NCI-H1694 treated with DMSO at 0.1 percent for 48 hours (cell line): Measurements from ENCODE around the gene KCNK3.
A peak's percentile ranks its signal among the peaks of the same experiment; 100 is the strongest.

ENCODE experiments used
- DNase-seq: peaks from one replicate; lab custom pipeline; 2025; lab: John Stamatoyannopoulos, UW

Gene KCNK3

GRCh38 chr2:26712486-26713465 is 20.3 kb downstream of the KCNK3 start:
- peak; percentile 95 for DNase-seq

- no peak for DNase-seq
Observed at GRCh38 chr2:26715528-26716270, 23.2 kb downstream of the KCNK3 start.

GRCh38 chr2:26716340-26716739 is 23.8 kb downstream of the KCNK3 start:
- no peak for DNase-seq

DNA sequence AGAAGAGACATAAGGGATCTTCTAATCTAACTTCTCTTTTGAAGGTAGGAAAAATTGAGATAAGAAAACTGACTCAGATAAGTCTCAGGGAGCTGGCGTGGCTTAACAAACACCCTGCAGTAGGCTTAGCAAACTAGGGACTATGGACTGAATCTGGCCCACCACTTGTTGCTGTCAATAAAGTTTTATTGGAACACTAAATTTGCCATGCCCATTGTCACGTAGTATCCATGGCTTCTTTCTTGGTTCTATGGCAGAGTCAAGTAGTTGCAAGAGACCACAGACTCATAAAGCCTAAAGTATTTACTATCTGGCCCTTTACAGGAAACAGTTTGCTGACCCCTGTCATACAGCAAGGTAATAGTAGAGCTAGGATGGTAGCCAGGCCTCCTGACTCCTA is 24.2 kb downstream of the KCNK3 start:
- no peak for DNase-seq

DNA sequence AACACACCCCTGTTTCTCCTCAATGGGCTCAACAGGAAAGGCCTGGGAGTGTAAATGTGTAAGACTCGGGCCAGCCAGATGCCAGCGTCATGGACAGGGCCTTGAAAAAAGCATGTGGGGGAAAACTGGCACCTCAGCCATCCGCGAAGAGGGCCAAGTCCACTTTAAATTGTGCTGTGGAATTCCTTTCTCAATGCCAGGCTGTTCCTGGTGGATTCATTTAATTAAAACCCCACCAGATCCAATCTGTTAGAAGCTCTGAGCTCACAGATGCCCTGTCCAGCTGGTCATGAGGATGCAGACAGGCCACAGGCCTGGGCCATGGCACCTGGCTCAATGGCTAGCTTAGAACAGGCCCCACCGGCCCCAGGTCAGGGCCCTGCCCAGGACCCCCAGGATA is 24.8 kb downstream of the KCNK3 start:
- no peak for DNase-seq

DNA sequence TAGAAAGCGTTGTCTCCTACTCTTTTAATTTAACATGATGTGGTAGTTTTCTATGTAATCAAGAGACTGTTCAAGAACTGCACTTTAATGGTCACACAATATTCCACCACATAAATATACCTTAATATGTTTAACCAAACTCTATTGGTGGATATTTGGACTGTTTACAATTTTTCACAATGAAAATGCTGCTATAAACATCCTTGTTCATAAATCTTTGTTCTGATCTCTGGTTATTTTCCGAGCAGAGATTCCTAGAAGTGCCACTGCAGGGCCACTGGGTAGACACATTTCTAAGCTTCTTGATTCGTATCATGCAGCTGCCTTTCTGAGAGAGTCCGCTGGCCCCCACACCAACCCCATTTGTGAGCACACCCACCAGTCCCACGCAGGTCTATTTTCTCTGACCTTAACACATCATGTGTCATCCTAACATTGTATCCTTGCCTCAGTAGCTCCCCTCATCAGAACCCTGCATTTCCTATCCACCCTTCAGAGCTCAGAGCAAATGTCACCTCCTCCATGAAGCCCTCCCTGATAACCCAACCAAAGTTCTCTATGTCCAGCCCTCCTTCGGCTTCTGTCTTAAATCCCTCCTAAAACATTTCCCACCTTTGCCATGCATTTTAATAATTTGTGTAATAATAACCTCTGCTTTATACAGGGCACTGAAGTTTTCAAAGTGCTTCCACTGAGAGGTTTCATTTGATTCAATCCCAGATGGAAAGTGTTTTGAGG is 26.6 kb downstream of the KCNK3 start:
- no peak for DNase-seq

GRCh38 chr2:26720322-26721114 is 28.0 kb downstream of the KCNK3 start:
- no peak for DNase-seq

DNA sequence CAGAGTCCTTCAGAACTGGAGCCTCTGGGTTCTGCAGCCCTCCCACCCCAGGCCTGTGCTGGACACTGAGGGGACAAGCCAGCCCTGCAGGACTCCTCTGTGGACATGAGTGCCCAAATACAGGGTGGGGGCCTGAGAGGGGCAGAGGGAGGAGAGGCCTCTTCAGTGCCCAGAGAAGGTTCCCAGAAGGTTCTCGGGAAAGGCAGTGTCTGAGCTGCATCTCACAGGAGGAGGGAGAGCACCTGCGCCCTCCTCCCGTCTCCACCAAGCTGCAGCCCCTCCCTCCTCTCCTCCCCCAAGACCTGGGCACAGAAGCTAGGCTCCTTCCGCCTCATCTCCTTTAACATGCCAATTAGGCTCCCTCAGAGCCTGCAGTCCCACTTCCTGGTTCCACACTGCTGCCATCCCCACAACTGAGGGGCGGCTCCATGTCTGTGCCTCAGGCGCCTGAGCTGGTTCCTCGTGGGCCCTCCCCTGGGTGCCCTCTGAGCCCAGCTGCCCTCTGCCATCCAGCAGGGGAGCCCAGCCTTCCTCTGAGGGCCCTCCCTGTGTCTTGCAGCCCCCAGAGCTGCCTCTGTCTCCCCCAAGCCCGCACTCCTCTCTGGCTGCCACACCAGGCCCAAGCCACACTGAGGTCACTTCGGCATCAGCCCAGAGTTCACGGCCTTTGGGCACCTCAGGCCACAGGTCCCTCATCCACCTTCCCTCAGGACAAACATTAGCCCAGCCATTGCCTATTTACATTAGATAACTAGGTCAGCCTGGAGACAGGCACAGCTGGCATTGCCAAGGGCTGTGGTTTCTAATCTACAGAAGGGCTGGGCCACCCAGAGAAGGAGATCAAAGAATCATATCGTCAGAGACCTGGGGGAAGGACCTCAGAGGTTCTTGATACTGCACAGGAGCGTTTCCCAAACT is 28.9 kb downstream of the KCNK3 start:
- peak; percentile 47 for DNase-seq

DNA sequence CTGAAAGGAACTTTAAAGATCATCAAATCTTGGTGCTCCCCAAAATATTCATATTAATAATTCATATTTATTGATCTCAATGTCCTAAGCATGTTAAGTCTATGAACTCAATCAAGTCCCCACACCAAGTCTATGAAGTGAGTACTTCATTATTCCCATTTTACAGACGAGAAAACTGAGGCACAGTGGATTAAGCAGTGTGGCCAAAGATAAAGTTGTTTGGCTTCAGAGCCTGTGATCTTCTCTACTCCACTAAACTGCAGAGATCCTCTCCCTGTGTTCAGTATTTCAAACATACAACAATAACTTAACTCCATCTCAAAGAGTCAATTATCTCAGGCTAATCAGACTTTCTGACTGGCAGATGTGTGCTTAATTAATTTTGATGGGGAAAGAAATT is 29.8 kb downstream of the KCNK3 start:
- DNase-seq: no peak

GRCh38 chr2:26722911-26723310 is 30.4 kb downstream of the KCNK3 start:
- DNase-seq: no peak

DNA sequence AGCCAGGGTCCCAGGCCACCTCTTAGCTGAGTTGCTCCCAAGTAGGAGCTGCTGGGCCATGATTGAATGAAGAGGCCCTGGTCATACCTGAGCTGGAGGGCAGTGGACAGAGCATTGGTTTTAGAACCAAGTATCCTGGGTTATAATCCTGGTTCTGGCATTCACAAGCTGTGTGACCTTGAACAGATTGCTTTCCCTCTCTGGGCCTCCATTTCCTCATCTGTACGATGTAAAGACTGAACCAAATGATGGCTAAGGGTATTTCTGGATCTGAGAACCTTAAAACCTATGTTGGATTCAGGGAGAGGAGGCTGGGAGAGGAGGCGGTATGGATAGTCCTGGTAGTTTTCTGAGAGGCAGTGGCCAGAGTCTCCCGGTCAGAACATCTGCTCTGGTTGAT is 31.0 kb downstream of the KCNK3 start:
- DNase-seq: no peak

DNA sequence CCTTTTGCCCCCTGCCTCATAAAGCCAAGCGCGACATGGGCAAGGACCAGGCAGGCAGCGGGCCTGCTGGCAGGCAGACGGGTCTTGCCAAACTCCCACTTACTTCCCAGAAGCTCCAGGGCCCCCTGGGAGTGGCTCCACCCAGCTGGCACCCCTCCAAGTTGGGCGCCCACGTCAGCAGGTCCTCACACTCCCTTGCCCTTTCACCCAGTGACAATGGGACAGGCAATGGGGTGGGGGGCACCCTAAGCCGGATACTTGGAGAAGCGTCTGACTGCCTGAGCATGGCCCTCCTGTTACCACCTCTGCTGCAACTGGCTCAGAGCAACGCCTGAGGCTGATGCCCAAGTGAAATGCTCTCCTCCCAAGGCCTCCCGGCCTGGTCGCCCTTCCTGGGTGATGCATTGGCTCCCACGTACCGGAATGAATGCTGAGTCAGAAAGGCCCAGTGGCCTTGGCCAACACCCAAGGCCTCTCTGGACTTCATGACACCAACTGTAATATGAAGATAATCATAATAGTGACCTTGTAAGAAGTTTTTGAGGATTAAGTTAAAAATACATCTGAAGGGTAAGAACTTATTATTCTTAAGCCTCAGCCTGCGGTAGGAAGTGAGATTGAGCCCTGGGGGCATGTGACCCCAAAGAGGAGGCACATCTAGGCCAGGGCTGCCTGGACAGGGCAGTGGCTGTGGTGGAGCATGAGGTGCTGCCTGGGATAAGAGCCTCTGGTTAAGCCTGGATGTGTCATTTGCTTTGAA is 31.6 kb downstream of the KCNK3 start:
- DNase-seq: no peak

DNA sequence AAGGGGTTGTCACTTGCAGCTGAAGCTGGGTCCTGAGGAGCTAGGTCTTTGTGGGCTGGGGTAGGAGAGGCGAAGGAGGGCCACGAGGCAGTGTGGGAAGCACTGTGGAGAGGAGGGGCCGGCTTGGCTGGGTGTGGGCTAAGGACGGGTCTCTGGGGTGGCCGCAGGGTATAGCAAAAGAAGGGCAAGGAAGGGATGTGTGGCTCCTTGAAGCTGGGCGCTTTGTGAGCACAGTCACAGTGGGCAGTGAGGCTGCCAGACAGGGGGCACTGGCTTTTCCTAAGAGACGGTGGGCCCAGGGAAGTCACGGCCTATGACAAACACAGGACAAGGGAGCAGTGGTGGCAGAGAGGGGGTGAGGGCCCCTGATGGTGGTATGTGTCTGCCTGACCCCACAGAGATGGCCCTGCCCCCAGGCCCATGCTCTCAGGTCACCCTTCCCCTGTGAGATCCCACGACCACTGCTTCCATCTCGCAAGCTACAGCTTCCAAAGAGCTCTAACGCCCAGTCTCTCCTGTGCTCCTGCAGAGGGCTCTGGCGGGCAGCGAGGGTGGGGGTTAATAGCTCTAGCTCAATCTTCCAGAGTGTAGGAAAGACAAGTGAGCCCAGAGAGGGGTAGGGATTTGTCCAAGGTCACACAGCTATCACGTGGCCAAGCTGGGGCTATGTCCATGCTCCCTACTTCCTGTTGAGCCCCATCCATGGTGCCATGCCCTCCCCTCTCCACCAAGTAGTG is 32.4 kb downstream of the KCNK3 start:
- no peak for DNase-seq

DNA sequence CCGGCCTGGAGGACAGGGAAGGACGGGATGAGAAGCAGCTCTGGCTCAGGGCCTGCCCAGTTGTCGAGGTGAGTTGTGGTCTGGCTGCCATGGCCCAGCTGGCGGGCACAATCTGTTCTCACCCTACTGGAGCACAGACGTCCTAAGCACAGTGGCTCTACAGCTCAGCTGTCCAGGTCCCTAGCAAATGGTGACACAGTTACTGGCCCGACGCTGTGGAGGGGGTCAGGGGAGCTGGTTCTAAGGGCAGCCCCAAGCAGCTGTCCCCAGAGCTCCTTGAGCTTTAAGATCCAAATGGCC is 32.9 kb downstream of the KCNK3 start:
- DNase-seq: no peak

DNA sequence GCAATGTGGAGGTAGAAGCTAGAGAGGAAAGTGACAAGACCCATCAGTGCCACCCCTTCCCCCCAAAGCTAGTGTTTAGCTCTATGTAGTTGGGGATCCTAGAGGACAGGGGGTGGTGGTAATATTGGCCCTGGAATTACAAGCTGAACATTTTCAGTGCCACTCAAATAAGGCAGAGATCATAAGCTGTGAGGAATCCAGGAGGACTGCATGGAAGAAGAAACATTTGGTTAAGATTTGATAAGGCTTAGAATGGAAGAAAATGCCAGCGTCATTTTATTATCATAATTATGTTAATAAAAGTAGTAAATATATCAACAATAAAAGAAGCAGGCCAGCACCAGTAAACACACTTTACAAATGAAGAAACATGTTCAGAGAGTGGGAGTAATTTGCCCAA is 33.7 kb downstream of the KCNK3 start:
- no peak for DNase-seq

DNA sequence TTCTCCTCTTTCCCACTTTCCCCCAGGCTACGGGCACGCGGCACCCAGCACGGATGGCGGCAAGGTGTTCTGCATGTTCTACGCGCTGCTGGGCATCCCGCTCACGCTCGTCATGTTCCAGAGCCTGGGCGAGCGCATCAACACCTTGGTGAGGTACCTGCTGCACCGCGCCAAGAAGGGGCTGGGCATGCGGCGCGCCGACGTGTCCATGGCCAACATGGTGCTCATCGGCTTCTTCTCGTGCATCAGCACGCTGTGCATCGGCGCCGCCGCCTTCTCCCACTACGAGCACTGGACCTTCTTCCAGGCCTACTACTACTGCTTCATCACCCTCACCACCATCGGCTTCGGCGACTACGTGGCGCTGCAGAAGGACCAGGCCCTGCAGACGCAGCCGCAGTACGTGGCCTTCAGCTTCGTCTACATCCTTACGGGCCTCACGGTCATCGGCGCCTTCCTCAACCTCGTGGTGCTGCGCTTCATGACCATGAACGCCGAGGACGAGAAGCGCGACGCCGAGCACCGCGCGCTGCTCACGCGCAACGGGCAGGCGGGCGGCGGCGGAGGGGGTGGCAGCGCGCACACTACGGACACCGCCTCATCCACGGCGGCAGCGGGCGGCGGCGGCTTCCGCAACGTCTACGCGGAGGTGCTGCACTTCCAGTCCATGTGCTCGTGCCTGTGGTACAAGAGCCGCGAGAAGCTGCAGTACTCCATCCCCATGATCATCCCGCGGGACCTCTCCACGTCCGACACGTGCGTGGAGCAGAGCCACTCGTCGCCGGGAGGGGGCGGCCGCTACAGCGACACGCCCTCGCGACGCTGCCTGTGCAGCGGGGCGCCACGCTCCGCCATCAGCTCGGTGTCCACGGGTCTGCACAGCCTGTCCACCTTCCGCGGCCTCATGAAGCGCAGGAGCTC is 35.4 kb downstream of the KCNK3 start:
- DNase-seq: no peak

- no peak for DNase-seq
Observed at GRCh38 chr2:26729311-26729710, 36.8 kb downstream of the KCNK3 start.
